Breast epithelium (tissue), 4 donors: ENCODE data around the gene IKBKE. TPM values are rescaled to one million over a fixed set of nuclear protein-coding genes. Genes with fewer than 3 reads are reported as not detected.
A peak's percentile ranks its signal among the peaks of the same experiment; 100 is the strongest.

Experiments
- DNase-seq, 2 donors: peaks; one replicate each; pipeline ENCODE4 v3.0.0-alpha.2; 2019; ENCODE audit warnings: low spot score in 2 of 2
- H3K27ac ChIP-seq, 2 donors: fragments of 200-600 bp; sonication (generic) in 1 of 2; one replicate each; pipeline ENCODE4 v1.5.1; 2016 to 2019; ENCODE audit warnings: mild to moderate bottlenecking in 1 of 2
- H3K27me3 ChIP-seq, 2 donors: fragments of 200-600 bp; sonication (generic) in 1 of 2; one replicate each; pipeline versions ENCODE4 v1.5.1 to v1.6.0; 2017 to 2019; ENCODE audit warnings: control low read depth in 1 of 2, mild to moderate bottlenecking in 1 of 2
- H3K36me3 ChIP-seq: fragments of 200-600 bp; one replicate; pipeline ENCODE4 v1.5.1; 2019
- H3K4me1 ChIP-seq, 2 donors: fragments of 200-600 bp; sonication (generic); one replicate each; pipeline ENCODE4 v1.5.1; 2016 to 2019; ENCODE audit warnings: control low read depth in 1 of 2
- H3K4me3 ChIP-seq, 3 donors: fragments of 200-600 bp; sonication (generic); 1 replicate in 2 of 3; 2 replicates in 1 of 3; pipeline ENCODE4 v1.5.1; 2016 to 2019; ENCODE audit warnings: mild to moderate bottlenecking in 3 of 3, moderate library complexity in 2 of 3
- H3K9me3 ChIP-seq, 2 donors: fragments of 200-600 bp; sonication (generic) in 1 of 2; one replicate each; pipeline ENCODE4 v1.5.1; 2016 to 2019; ENCODE audit warnings: control low read depth in 1 of 2
- POLR2A ChIP-seq: fragments of 450-650 bp; IDR thresholded peaks from one replicate; pipeline ENCODE4 v1.6.1; 2016; ENCODE audit warnings: antibody characterized with exemption, mild to moderate bottlenecking, moderate library complexity
- POLR2AphosphoS5 ChIP-seq, 3 donors: sonication (generic); formaldehyde crosslinking; IDR thresholded peaks; one replicate each; pipeline ENCODE4 v1.6.1; 2017; ENCODE audit warnings: antibody characterized with exemption in 3 of 3
- intact Hi-C: fragments of 100-400 bp; cut with DNase I; formaldehyde crosslinking; loops from one replicate; pipeline ENCODE4 v1.15.1; 2023; ENCODE audit warnings: low total_unique reads
- total RNA-seq, 3 donors: library from RNA; depleted of rRNA; stranded (reverse); fragments of >200 nt; gene quantifications; one replicate each; pipeline ENCODE4 v1.1.0, GENCODE V29; 2016
- TF ChIP-seq, protein P1 (sequence below), 3 donors: fragments of 450-650 bp; IDR thresholded peaks; one replicate each; pipeline ENCODE4 v1.5.1; 2016 to 2017; ENCODE audit warnings: antibody characterized with exemption in 3 of 3, mild to moderate bottlenecking in 3 of 3, moderate library complexity in 3 of 3

Gene IKBKE
- total RNA-seq, 3 donors from 2014 or later: 4.4 to 4.9 (median 4.8) TPM

DNA sequence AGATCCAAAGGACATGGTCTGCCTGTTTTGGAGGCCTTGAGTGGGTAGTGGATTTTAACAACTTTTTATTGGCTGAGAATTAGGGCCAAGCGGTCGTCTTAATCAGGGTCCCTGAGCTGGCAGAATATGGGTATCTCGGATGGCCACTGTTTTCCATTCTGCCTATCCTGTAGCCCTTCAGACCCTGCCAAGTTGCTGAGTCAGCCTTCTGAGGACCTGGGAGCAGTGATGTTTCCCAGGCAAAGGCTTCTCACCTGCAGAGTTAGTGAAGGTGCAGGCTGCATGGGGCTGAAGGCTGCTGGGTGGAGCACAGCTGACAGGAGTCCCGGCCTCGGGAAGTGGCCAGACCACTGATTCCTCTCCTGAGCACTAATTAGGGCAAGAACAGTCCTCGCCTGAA is 48.5 kb downstream of the IKBKE start:
- H3K27ac ChIP-seq: no peak overlapping the region
- H3K9me3 ChIP-seq: no peaks in the 10 kb centered on the region
- H3K4me3 ChIP-seq: no peak overlapping the region
- H3K27me3 ChIP-seq: no peaks in the 10 kb centered on the region
- no peak for DNase-seq
- intact Hi-C loops: no loop called here
- peaks cover 0 to 4% of the 10 kb centered on the region in 2 donors for H3K4me1 ChIP-seq
- TF ChIP-seq, protein P1, sequence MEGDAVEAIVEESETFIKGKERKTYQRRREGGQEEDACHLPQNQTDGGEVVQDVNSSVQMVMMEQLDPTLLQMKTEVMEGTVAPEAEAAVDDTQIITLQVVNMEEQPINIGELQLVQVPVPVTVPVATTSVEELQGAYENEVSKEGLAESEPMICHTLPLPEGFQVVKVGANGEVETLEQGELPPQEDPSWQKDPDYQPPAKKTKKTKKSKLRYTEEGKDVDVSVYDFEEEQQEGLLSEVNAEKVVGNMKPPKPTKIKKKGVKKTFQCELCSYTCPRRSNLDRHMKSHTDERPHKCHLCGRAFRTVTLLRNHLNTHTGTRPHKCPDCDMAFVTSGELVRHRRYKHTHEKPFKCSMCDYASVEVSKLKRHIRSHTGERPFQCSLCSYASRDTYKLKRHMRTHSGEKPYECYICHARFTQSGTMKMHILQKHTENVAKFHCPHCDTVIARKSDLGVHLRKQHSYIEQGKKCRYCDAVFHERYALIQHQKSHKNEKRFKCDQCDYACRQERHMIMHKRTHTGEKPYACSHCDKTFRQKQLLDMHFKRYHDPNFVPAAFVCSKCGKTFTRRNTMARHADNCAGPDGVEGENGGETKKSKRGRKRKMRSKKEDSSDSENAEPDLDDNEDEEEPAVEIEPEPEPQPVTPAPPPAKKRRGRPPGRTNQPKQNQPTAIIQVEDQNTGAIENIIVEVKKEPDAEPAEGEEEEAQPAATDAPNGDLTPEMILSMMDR (IDR thresholded peaks at IDR 0.05): no peak
- no peaks in the 10 kb centered on the region for H3K36me3 ChIP-seq

DNA sequence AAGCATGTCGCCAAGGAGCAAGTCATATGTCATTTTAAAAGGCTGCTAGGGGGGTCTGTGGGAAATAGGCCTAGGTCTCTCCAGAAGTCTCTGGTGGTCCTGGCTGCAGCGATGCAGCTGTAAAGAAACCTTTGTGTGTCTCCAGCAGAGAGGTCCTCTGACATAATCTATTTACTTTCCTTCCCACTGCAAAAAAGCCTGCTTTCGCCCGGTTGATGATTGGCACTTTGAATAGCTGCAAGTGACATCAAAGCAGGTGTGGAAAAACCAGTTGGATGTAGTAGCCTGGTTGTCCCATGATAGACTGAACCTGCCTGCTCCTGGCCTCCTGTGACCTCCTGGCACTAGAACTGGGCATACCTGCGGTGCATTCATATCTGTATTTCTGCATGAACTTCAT is 50.9 kb downstream of the IKBKE start:
- H3K27ac ChIP-seq: no peak overlapping the region
- no peak for TF ChIP-seq POLR2AphosphoS5 (IDR thresholded peaks at IDR 0.05)
- TF ChIP-seq POLR2A: no peak
- TF ChIP-seq, protein P1 (IDR thresholded peaks at IDR 0.05): no peak
- no peaks in the 10 kb centered on the region for H3K36me3 ChIP-seq
- no peak for DNase-seq
- H3K9me3 ChIP-seq: no peaks in the 10 kb centered on the region
- intact Hi-C loops: no loop called here
- no peaks in the 10 kb centered on the region for H3K4me1 ChIP-seq
- no peaks in the 10 kb centered on the region for H3K27me3 ChIP-seq
- H3K4me3 ChIP-seq: no peak overlapping the region

DNA sequence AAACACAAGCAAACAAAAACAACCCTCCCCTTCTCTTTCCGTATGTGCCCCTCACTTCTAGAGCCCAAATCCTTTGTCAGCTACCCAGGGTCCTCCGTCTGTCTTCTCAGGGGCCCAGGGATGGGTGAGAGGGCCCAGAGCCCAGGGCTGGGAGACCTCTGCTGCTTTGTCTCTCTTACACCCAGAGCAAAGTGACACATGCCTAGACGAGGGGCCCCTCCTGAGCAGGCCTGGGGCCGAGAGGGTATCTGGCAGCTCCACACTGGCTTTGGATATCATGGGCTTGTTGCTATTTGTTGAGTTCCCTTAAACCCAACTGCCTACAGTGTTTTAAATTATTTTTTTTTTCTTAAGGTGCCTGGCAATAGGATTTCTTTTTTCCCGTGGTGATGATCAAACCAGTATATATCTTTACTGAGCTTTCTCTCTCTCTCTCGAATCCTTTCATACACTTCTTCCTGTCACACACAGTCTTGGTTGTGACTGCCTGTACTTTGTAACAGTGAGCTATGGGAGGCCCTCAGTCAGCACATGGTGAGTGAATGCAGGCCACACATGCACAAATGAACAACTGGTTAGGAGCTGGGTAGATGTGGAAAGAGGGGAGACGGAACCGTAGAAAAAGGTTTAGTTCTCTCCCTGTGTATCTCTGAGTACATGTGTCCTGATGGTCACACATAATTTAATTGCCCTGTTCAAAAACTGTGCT is 51.6 kb downstream of the IKBKE start:
- H3K27me3 ChIP-seq: no peaks in the 10 kb centered on the region
- H3K4me1 ChIP-seq: no peaks in the 10 kb centered on the region
- H3K36me3 ChIP-seq: no peaks in the 10 kb centered on the region
- intact Hi-C loops: no loop called here
- H3K27ac ChIP-seq: peak overlapping the region in 1 of 2 donors; percentile 29
- no peaks in the 10 kb centered on the region for H3K9me3 ChIP-seq
- no peak for TF ChIP-seq POLR2AphosphoS5 (IDR thresholded peaks at IDR 0.05)
- no peak for TF ChIP-seq POLR2A
- TF ChIP-seq, protein P1 (IDR thresholded peaks at IDR 0.05): no peak
- H3K4me3 ChIP-seq: no peak overlapping the region
- DNase-seq: no peak

DNA sequence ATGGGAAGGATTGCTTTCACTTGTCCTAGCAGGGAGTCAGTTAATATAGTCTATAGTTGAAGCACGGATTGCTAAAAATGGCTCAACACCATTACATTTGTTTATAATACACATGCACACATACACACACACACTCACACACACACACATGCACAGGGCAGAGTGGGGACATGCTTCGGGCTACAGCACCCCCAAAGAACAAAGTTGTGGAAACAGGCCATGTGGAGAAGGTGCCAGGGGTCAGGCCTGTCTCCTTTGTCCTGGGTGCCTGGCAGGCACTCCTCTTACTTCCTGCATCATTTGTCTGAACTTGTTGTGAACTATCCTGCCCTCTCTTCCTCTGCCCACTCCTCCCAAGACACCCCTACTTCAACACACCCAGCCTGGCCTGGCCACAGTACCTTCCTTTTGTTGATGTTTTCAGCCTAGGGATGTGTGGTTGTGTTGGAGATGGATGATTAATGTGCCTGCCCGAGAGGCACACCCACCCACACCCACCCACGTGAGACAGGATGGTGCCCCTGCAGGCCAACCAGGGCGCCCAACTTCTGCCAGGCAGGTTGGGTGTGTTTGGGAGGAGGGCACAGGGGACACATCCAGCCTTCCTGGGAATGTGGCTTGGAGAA is 54.6 kb downstream of the IKBKE start:
- no peak for DNase-seq
- no peak overlapping the region for H3K4me3 ChIP-seq
- intact Hi-C loops: no loop called here
- H3K27me3 ChIP-seq: no peaks in the 10 kb centered on the region
- H3K4me1 ChIP-seq: no peaks in the 10 kb centered on the region
- H3K36me3 ChIP-seq: no peaks in the 10 kb centered on the region
- H3K9me3 ChIP-seq: no peaks in the 10 kb centered on the region
- TF ChIP-seq, protein P1 (IDR thresholded peaks at IDR 0.05): no peak
- TF ChIP-seq POLR2A (no peak), POLR2AphosphoS5 (IDR thresholded peaks at IDR 0.05) (no peak)
- no peak overlapping the region for H3K27ac ChIP-seq

DNA sequence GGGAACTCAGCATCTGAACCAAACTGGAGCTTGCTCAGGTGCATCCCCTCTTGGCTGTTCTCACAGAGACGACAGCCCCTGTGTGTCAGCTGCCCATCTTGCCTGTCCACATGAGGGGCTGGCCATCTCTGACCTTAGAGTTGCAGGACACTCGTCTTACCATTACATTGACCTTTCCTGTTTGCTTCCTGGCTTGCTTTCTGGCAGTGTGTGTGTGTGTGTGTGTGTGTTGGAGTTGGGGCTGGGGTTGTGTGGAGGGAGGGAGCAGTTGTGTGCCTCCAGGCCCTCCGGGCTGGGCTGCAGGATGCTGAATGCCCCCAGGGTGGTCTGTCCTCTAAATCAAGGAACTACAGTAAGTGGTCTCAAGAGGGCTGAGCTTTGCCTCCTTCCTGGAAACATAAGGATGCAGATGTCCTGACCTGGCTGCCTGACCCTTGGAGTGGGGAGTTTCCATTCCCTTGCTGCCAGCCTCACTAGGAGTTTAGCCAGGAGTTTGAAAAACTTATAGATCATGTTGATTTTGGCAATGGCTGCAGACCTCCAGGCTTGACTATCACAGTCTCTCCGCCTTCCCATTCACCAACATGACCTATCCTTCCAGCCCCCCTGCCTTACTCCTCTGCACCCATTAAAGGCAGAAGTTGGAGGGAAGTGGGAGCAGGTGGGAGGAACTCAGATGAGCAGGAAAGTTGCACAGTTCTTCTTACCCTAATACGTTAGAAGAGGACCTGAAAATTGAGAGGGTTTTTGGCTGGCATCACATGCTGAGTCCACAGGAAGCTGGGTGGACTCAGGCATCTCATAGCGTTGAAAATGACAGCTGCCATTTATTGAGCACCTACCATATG is 56.0 kb downstream of the IKBKE start:
- no peaks in the 10 kb centered on the region for H3K36me3 ChIP-seq
- no peaks in the 10 kb centered on the region for H3K4me1 ChIP-seq
- no peak overlapping the region for H3K4me3 ChIP-seq
- H3K27ac ChIP-seq: no peak overlapping the region
- no peaks in the 10 kb centered on the region for H3K27me3 ChIP-seq
- TF ChIP-seq POLR2AphosphoS5 (IDR thresholded peaks at IDR 0.05) (no peak), POLR2A (no peak)
- TF ChIP-seq, protein P1 (IDR thresholded peaks at IDR 0.05): no peak
- DNase-seq: no peak
- intact Hi-C loops: no loop called here
- H3K9me3 ChIP-seq: no peaks in the 10 kb centered on the region
